HCT116 (cell line): ENCODE data around the gene KCTD14. TPM values are rescaled to one million over a fixed set of nuclear protein-coding genes. Genes with fewer than 3 reads are reported as not detected.

Experiments
- ATAC-seq: fragments of 200-7000 bp; cut with Tn5 transposase; 2 replicates; pipeline ENCODE4 v1.9.1; 2020; ENCODE audit warnings: mild to moderate bottlenecking, moderate library complexity
- BruUV-seq: library from RNA; stranded (reverse); fragments of 400-500 nt; replicated peaks from 2 replicates; lab custom pipeline; 2021; lab: Mats Ljungman, UMichigan
- CTCF ChIA-PET: fragments of 300-600 bp; sonication (Branson Sonifier 250); formaldehyde crosslinking; loops from one replicate; lab custom pipeline; 2021; ENCODE audit warnings: antibody characterized with exemption; lab: Charles Lee
- POLR2A ChIA-PET: fragments of 300-600, 350-600 bp; sonication (Branson Sonifier 250); formaldehyde crosslinking; loops from one replicate; lab custom pipeline; 2021; ENCODE audit warnings: antibody characterized with exemption; lab: Charles Lee
- RAD21 ChIA-PET, 2 experiments: fragments of 300-600 bp; sonication (Branson Sonifier 250); formaldehyde crosslinking; loops; one replicate each; lab custom pipeline; 2023; ENCODE audit warnings: low total read pairs in 2 of 2; ENCODE audit not compliant: uncharacterized antibody in 2 of 2, unreplicated experiment in 2 of 2, low non-redundant PET in 1 of 2; lab: Charles Lee
- DNase-seq: peaks from one replicate; pipeline ENCODE4 v3.0.0-alpha.2; 2010; ENCODE audit warnings: low read depth, low spot score
- H2AFZ ChIP-seq: fragments of 200-600 bp; shearing (Covaris generic), sonication (generic); 2 replicates; pipeline ENCODE4 v1.6.1; 2017; ENCODE audit warnings: low read depth, mixed run types, mixed read lengths, antibody characterized with exemption, low read length; ENCODE audit not compliant: poor library complexity, severe bottlenecking
- H3K27ac ChIP-seq: 2 replicates; pipeline ENCODE4 v1.5.1; 2012; ENCODE audit warnings: low read depth, low read length
- H3K27me3 ChIP-seq: fragments of 200-600 bp; sonication (generic); 2 replicates; pipeline ENCODE4 v1.6.1; 2016; ENCODE audit warnings: mixed run types, low read length, mixed read lengths; ENCODE audit not compliant: insufficient read depth
- H3K36me3 ChIP-seq, 2 experiments: fragments of 200-500 bp in 1 of 2; fragments of 200-600 bp in 1 of 2; sonication (Bioruptor generic) in 1 of 2; sonication (generic) in 1 of 2; 2 replicates each; pipeline versions ENCODE4 v1.5.1 to v1.6.1; 2014 to 2016; ENCODE audit warnings: low read length in 2 of 2, inconsistent platforms in 1 of 2, mixed read lengths in 1 of 2, mixed run types in 1 of 2; ENCODE audit not compliant: insufficient read depth in 2 of 2, control insufficient read depth in 1 of 2
- H3K4me1 ChIP-seq, 2 experiments: fragments of 200-600 bp in 1 of 2; sonication (generic) in 1 of 2; 2 replicates each; pipeline versions ENCODE4 v1.5.1 to v1.6.1; 2012 to 2017; ENCODE audit warnings: low read length in 2 of 2, inconsistent platforms in 1 of 2, mild to moderate bottlenecking in 1 of 2, mixed read lengths in 1 of 2, mixed run types in 1 of 2, moderate library complexity in 1 of 2; ENCODE audit not compliant: insufficient read depth in 2 of 2, control insufficient read depth in 1 of 2
- H3K4me2 ChIP-seq: fragments of 200-600 bp; sonication (generic); 2 replicates; pipeline ENCODE4 v1.6.1; 2017; ENCODE audit warnings: mixed run types, low read length, mixed read lengths
- H3K4me3 ChIP-seq, 2 experiments: fragments of 200-600 bp in 1 of 2; sonication (generic) in 1 of 2; replicated peaks in 1 of 2; 2 replicates each; pipeline ENCODE4 v1.5.1; 2011 to 2016; ENCODE audit warnings: low read length in 2 of 2, control low read depth in 1 of 2, low read depth in 1 of 2, mild to moderate bottlenecking in 1 of 2, mixed read lengths in 1 of 2, mixed run types in 1 of 2
- H3K79me2 ChIP-seq: fragments of 200-600 bp; sonication (generic); 2 replicates; pipeline ENCODE4 v1.6.1; 2017; ENCODE audit warnings: mild to moderate bottlenecking, mixed run types, low read length, moderate library complexity, mixed read lengths; ENCODE audit not compliant: insufficient read depth
- H3K9ac ChIP-seq: fragments of 200-600 bp; sonication (generic); 2 replicates; pipeline ENCODE4 v1.6.1; 2016; ENCODE audit warnings: low read length, mixed read lengths
- H3K9me2 ChIP-seq: fragments of 200-600 bp; sonication (generic), shearing (Covaris generic); 2 replicates; pipeline ENCODE4 v1.6.1; 2017; ENCODE audit warnings: mixed run types, mild to moderate bottlenecking, moderate library complexity; ENCODE audit not compliant: insufficient read depth
- H3K9me3 ChIP-seq, 2 experiments: fragments of 200-500 bp in 1 of 2; fragments of 200-600 bp in 1 of 2; sonication (Bioruptor generic) in 1 of 2; sonication (generic) in 1 of 2; 2 replicates each; pipeline ENCODE4 v1.6.1; 2014 to 2017; ENCODE audit warnings: low read length in 2 of 2, mixed read lengths in 2 of 2, inconsistent platforms in 1 of 2, low read depth in 1 of 2, mild to moderate bottlenecking in 1 of 2, mixed run types in 1 of 2, moderate library complexity in 1 of 2; ENCODE audit not compliant: control insufficient read depth in 1 of 2, insufficient read depth in 1 of 2
- H4K20me1 ChIP-seq: fragments of 200-600 bp; sonication (generic), shearing (Covaris generic); 2 replicates; pipeline ENCODE4 v1.6.1; 2017; ENCODE audit warnings: mixed run types, mild to moderate bottlenecking, moderate library complexity; ENCODE audit not compliant: insufficient read depth
- CBX3 ChIP-seq: IDR thresholded peaks from 2 replicates; pipeline ENCODE4 v1.6.1; 2012; ENCODE audit warnings: low read depth
- CEBPB ChIP-seq: IDR thresholded peaks from 2 replicates; pipeline ENCODE4 v1.6.1; 2012; ENCODE audit warnings: low read depth
- CTCF ChIP-seq, 3 experiments: fragments of 200-600 bp in 1 of 3; sonication (generic) in 1 of 3; IDR thresholded peaks in 2 of 3; conservative IDR thresholded peaks in 1 of 3; 2 replicates each; pipeline ENCODE4 v1.5.1; 2012 to 2017; ENCODE audit warnings: low read depth in 2 of 3, low read length in 2 of 3, antibody characterized with exemption in 1 of 3, borderline replicate concordance in 1 of 3, control low read depth in 1 of 3, mild to moderate bottlenecking in 1 of 3, mixed read lengths in 1 of 3, mixed run types in 1 of 3, moderate library complexity in 1 of 3; ENCODE audit not compliant: insufficient read depth in 1 of 3
- ELF1 ChIP-seq: IDR thresholded peaks from 2 replicates; pipeline ENCODE4 v1.6.1; 2012; ENCODE audit warnings: low read depth, borderline replicate concordance
- EZH2 ChIP-seq: fragments of 200-600 bp; sonication (generic); IDR thresholded peaks from 2 replicates; pipeline ENCODE4 v1.6.1; 2017; ENCODE audit warnings: antibody characterized with exemption, mixed run types
- FOSL1 ChIP-seq: IDR thresholded peaks from 2 replicates; pipeline ENCODE4 v1.6.1; 2012; ENCODE audit warnings: low read depth
- MAX ChIP-seq: IDR thresholded peaks from 2 replicates; pipeline ENCODE4 v1.6.1; 2012
- POLR2A ChIP-seq: IDR thresholded peaks from 2 replicates; pipeline ENCODE4 v1.7.0; 2011; ENCODE audit warnings: borderline replicate concordance; ENCODE audit not compliant: insufficient read depth, insufficient read length; ENCODE audit errors: extremely low read depth
- POLR2AphosphoS5 ChIP-seq: IDR thresholded peaks from 2 replicates; pipeline ENCODE4 v1.6.1; 2011; ENCODE audit warnings: mild to moderate bottlenecking, low read depth, low read length, moderate library complexity
- RAD21 ChIP-seq: IDR thresholded peaks from 2 replicates; pipeline ENCODE4 v1.6.1; 2012; ENCODE audit warnings: low read depth, mild to moderate bottlenecking
- SIN3A ChIP-seq: IDR thresholded peaks from 2 replicates; pipeline ENCODE4 v1.6.1; 2012; ENCODE audit warnings: low read depth
- SP1 ChIP-seq: IDR thresholded peaks from 2 replicates; pipeline ENCODE4 v1.6.1; 2012; ENCODE audit warnings: low read depth
- SRF ChIP-seq: IDR thresholded peaks from 2 replicates; pipeline ENCODE4 v1.6.1; 2012; ENCODE audit warnings: low read depth
- TCF7L2 ChIP-seq: IDR thresholded peaks from 2 replicates; pipeline ENCODE4 v1.7.0; 2011; ENCODE audit warnings: borderline replicate concordance, inconsistent platforms; ENCODE audit not compliant: insufficient read depth, insufficient read length; ENCODE audit errors: extremely low read depth
- YY1 ChIP-seq: IDR thresholded peaks from 2 replicates; pipeline ENCODE4 v1.6.1; 2011; ENCODE audit warnings: low read length, low read depth, moderate library complexity, mild to moderate bottlenecking; ENCODE audit not compliant: insufficient replicate concordance; ENCODE audit errors: extremely low read depth
- ZFX ChIP-seq: fragments of 450-650 bp; IDR thresholded peaks from 2 replicates; pipeline ENCODE4 v1.6.1; 2017
- ZNF274 ChIP-seq: fragments of 200-500 bp; sonication (Bioruptor generic); IDR thresholded peaks from 2 replicates; pipeline ENCODE4 v1.6.1; 2014; ENCODE audit warnings: mild to moderate bottlenecking, low read depth, low read length, inconsistent platforms
- intact Hi-C: fragments of 100-400 bp; cut with micrococcal nuclease; formaldehyde crosslinking; loops from 2 replicates; pipeline ENCODE4 v1.10.0; 2022
- total RNA-seq: library from RNA; stranded (reverse); gene quantifications from one replicate; pipeline ENCODE4 v1.2.1, GENCODE V29; 2021; ENCODE audit not compliant: unreplicated experiment
- TF ChIP-seq, protein P1 (sequence below): IDR thresholded peaks from 2 replicates; pipeline ENCODE4 v1.6.1; 2012; ENCODE audit warnings: low read depth
- TF ChIP-seq, protein P2 (sequence below): IDR thresholded peaks from 2 replicates; pipeline ENCODE4 v1.6.1; 2012

KCTD14 gene
- total RNA-seq, 1 experiment from 2014 or later: 15.2 TPM

- H3K4me2 ChIP-seq: no peak overlapping the region
- H3K9me2 ChIP-seq: no peaks in the 10 kb centered on the region
- H2AFZ ChIP-seq: no peak overlapping the region
- ATAC-seq: no peak
- no peaks in the 10 kb centered on the region for H3K27me3 ChIP-seq
- BruUV-seq: no TSS peak
- peaks cover 3 to 9% of the 10 kb centered on the region in 2 experiments; a peak in 2 of 4 replicates for H3K4me1 ChIP-seq
- no peak overlapping the region for H3K9ac ChIP-seq
- ChIA-PET RAD21 (no interaction called here), POLR2A (no interaction called here), CTCF (interaction anchor here (2.1 kb wide), 1 partner anchor 11 kb away, joined by 7 read pairs; no protein-coding TSS in a partner anchor)
- no peak for DNase-seq
- H3K9me3 ChIP-seq: no peaks in the 10 kb centered on the region
- intact Hi-C loops: loop anchor here (2.0 kb wide), 1 partner anchor 45 kb away; no protein-coding TSS in a partner anchor
- TF ChIP-seq TCF7L2: no peak
- TF ChIP-seq ELF1: no peak
- no peak for TF ChIP-seq SIN3A
- TF ChIP-seq CTCF (IDR thresholded peaks at IDR 0.05 in 2 of 3, conservative IDR thresholded peaks at IDR 0.05 in 1 of 3; ENCODE audit: borderline replicate concordance in 1 of 3, insufficient read depth in 1 of 3, low read depth in 2 of 3, low read length in 2 of 3): no peak
- TF ChIP-seq, protein P1, sequence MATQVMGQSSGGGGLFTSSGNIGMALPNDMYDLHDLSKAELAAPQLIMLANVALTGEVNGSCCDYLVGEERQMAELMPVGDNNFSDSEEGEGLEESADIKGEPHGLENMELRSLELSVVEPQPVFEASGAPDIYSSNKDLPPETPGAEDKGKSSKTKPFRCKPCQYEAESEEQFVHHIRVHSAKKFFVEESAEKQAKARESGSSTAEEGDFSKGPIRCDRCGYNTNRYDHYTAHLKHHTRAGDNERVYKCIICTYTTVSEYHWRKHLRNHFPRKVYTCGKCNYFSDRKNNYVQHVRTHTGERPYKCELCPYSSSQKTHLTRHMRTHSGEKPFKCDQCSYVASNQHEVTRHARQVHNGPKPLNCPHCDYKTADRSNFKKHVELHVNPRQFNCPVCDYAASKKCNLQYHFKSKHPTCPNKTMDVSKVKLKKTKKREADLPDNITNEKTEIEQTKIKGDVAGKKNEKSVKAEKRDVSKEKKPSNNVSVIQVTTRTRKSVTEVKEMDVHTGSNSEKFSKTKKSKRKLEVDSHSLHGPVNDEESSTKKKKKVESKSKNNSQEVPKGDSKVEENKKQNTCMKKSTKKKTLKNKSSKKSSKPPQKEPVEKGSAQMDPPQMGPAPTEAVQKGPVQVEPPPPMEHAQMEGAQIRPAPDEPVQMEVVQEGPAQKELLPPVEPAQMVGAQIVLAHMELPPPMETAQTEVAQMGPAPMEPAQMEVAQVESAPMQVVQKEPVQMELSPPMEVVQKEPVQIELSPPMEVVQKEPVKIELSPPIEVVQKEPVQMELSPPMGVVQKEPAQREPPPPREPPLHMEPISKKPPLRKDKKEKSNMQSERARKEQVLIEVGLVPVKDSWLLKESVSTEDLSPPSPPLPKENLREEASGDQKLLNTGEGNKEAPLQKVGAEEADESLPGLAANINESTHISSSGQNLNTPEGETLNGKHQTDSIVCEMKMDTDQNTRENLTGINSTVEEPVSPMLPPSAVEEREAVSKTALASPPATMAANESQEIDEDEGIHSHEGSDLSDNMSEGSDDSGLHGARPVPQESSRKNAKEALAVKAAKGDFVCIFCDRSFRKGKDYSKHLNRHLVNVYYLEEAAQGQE: no peak
- no peak for TF ChIP-seq EZH2
- TF ChIP-seq YY1: no peak
- TF ChIP-seq POLR2AphosphoS5: no peak
- no peak for TF ChIP-seq SP1
- no peak for TF ChIP-seq RAD21
- no peak for TF ChIP-seq CBX3
- TF ChIP-seq CEBPB: no peak
- no peak for TF ChIP-seq POLR2A
- TF ChIP-seq FOSL1: no peak
- TF ChIP-seq ZFX: no peak
- no peak for TF ChIP-seq SRF
- TF ChIP-seq ZNF274: no peak
- TF ChIP-seq, protein P2, sequence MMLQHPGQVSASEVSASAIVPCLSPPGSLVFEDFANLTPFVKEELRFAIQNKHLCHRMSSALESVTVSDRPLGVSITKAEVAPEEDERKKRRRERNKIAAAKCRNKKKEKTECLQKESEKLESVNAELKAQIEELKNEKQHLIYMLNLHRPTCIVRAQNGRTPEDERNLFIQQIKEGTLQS: no peak
- TF ChIP-seq MAX: no peak
- no peak overlapping the region for H3K27ac ChIP-seq
- no peaks in the 10 kb centered on the region for H4K20me1 ChIP-seq
- no peak overlapping the region for H3K4me3 ChIP-seq
- no peaks in the 10 kb centered on the region for H3K79me2 ChIP-seq
- no peaks in the 10 kb centered on the region for H3K36me3 ChIP-seq
Measured at GRCh38 chr11:78056093-78056492, 33.0 kb upstream of the KCTD14 start.
